HL-60/S4 (cell line): ENCODE measurements around the gene PINK1.
"Not testable (repeated sequence)": the region's sequence is repeated elsewhere in the genome, so short reads cannot be mapped to it uniquely, and the experiment has no call there.

ENCODE experiments used
- in situ Hi-C: fragments of 300-500 bp; cut with MboI; formaldehyde crosslinking; loops from 2 replicates; pipeline ENCODE4 v1.14.3; 2022; ENCODE audit warnings: low sequenced_read_pairs

PINK1 gene

DNA sequence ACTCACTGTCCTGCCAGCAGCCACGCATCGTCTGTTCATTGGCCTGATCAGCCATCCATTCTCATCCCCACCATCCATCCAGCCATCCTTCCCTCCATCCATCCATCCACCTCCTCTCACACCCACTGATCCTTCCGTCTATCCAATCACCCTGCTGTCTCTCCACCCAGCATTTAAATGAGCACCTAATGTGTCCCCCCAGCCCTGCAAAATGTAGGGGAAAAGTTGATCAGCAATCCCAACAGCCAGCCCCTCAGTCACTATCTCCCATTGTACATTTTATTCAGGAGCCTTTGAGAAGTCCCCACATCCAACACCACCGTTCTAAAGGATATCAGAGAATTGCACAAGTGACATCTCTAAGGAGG is 39.0 kb downstream of the PINK1 start:
- in situ Hi-C loops = no loop called here

- in situ Hi-C loops = not testable (repeated sequence)
Observed at GRCh38 chr1:20673626-20674025, 40.4 kb downstream of the PINK1 start.

DNA sequence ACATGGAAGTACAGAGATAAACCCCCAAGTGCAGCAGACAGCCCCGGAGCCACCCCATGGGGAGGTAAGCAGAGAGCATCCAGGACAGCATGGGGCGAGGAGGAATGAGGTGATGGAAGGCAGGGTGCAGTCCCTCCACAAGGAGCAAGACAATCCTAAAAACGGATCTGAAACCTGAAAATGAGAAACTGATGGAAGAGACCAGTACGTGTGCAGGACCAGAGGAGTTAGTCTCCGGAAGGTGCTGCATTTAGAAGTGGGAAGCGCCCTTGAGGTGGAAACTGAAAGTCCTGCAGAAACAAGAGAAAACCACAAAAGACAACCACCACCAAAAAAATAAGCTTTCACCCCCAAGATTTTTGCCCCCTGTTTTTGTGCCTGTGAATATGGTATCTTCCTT is 45.3 kb downstream of the PINK1 start:
- in situ Hi-C loops = no loop called here

DNA sequence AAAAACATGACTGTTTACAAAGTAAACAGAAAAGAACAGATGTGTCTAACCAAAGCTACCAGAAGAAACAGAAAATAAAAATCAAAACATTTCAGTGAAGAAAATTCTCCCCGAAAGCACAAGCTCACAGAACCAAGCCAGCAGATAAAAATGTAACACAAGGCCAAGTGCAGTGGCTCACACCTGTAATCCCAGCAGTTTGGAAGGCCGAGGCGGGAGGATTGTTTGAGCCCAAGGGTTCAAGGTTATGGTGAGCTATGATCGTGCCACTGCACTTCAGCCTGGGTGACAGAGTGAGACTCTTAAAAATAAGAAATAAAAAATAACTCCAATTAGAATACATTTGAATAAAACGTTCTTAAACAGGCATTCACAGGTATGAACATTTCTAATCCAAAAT is 47.0 kb downstream of the PINK1 start:
- in situ Hi-C loops = no loop called here

DNA sequence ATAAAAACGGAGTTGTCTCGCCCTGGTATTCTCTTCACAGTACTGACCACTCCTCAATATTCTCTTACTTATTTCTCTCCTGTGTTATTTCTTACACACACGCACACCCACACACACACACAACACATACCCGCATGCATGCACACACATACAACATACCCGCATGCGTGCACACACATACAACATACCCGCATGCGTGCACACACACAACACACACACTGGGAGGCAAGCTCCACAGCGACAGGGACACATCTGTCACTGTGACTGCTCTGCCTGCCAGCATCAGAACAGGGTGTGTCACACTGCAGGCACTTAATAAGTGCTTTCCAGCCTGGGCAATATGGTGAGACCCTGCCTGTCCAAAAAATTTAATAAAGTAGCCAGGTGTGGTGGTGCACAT is 48.7 kb downstream of the PINK1 start:
- in situ Hi-C loops = no loop called here

- in situ Hi-C loops = no loop called here
Observed at GRCh38 chr1:20682571-20683236, 49.4 kb downstream of the PINK1 start.

DNA sequence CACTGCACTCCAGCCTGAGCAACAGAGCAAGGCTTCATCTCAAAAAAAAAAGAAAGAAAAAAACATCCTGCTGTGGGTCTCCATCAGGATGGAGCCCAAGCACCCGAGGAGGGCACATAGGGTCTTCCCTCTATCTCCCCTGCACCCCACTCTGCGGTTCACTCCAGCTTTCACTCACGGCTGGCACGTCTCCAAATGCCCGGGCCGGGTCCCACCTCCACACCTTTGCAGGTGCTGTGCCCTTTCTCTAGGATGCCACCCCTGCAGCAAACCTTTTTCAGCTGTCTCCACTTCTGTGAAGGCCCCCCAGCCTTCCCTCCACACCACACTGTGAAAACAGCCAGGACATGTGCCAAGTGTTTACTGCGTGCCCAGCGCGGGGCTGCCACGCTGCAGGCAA is 50.4 kb downstream of the PINK1 start:
- in situ Hi-C loops = no loop called here

DNA sequence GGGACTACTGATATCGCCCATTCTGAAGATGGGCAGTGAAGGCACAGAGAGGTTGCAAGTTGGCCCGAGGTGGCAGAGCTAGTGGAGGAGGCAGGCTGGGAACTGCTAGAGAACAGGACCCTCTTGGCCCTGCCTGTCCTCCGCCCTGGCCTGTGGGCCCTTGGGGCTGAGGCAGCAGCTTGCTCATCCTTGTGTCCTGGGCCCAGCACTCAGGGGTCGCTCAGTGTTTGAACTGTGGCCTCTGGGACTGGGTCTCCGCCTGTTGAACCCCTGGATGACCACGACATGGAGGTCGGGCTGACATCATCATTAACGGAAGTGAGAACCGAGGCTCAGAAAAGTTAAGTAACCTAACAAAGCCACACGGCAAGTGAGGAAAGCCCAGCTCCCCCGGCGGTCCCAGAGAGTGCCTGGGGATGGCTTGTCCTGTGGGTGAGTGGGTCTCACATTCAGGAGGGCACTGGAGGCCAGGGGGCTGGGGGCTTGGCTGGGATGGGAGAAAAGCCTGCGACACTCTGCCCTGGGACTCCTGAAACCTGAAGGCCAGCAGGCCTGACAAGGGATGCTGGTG is 50.9 kb downstream of the PINK1 start:
- in situ Hi-C loops = no loop called here

- in situ Hi-C loops = no loop called here
Observed at GRCh38 chr1:20684651-20685050, 51.4 kb downstream of the PINK1 start.

GRCh38 chr1:20685099-20685662 is 51.9 kb downstream of the PINK1 start:
- in situ Hi-C loops = no loop called here

GRCh38 chr1:20685741-20686140 is 52.5 kb downstream of the PINK1 start:
- in situ Hi-C loops = no loop called here

- in situ Hi-C loops = no loop called here
Observed at GRCh38 chr1:20686883-20687725, 53.8 kb downstream of the PINK1 start.

DNA sequence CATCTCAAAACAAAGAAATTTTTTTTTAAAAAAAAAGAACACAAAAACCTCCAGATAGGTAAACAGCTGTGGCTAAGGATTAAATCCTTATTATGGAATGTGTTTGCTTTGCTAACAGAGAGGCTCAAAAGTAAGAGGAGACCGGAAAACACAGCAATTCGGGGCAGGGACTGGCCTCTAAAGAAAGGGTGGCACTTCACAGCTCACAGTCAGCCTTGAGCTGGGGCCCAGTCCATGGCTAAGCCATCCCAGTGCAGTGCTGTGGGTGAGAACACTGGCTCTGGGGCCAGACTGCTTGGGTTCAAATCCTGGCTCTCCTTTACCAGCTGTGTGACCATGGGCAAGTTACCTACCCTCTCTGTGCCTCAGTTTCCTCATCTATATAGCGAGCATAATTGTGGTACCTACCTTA is 56.4 kb downstream of the PINK1 start:
- in situ Hi-C loops = loop anchor here (10.0 kb wide), 1 partner anchor 515 kb away; no protein-coding TSS in a partner anchor

GRCh38 chr1:20691872-20692271 is 58.6 kb downstream of the PINK1 start:
- in situ Hi-C loops = loop anchor here (10.0 kb wide), 1 partner anchor 513 kb away; no protein-coding TSS in a partner anchor

DNA sequence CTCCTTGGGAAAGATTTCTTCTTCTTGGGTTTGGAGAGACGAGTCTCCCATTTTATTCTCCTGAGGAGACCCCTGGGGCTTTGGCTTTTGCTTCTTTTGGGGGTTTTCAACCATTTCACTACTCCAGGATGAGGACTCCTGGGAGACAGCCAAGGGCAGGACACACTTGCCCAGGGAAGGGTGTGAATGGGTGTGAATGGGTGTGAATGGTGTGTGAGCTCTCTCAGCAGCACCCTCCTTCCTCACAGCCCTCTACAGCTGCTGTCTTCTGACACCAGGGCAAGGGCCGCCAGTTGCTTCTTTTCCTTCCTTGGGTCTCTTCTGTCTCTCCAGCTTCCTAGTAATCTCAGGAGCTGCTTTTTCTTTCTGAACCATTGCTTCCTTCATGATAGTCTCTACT is 60.4 kb downstream of the PINK1 start:
- in situ Hi-C loops = loop anchor here (10.0 kb wide), 1 partner anchor 511 kb away; no protein-coding TSS in a partner anchor

DNA sequence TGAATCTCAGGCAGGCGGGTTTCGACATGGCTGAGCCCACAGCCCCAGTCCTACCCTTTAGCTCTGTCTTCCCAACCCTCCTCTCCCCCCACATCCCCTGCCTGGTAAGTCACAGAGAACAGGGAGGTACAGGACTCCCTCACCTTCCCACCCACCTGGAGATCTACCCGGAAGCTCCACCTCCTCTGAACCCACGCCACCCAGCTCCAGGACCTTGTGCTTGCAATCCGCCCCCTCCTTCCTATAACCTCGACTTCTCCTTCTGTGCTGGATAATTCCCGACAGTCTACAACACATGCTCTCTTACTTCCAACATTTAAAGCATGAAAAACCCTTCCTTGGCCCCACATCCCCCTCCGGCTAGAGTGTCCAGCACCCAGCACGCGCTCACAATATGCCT is 62.3 kb downstream of the PINK1 start:
- in situ Hi-C loops = loop anchor here (10.0 kb wide), 1 partner anchor 509 kb away; no protein-coding TSS in a partner anchor

- in situ Hi-C loops = loop anchor here (10.0 kb wide), 1 partner anchor 508 kb away; no protein-coding TSS in a partner anchor
Observed at GRCh38 chr1:20696397-20697333, 63.4 kb downstream of the PINK1 start.

GRCh38 chr1:20697563-20697962 is 64.3 kb downstream of the PINK1 start:
- in situ Hi-C loops = loop anchor here (10.0 kb wide), 1 partner anchor 507 kb away; no protein-coding TSS in a partner anchor

DNA sequence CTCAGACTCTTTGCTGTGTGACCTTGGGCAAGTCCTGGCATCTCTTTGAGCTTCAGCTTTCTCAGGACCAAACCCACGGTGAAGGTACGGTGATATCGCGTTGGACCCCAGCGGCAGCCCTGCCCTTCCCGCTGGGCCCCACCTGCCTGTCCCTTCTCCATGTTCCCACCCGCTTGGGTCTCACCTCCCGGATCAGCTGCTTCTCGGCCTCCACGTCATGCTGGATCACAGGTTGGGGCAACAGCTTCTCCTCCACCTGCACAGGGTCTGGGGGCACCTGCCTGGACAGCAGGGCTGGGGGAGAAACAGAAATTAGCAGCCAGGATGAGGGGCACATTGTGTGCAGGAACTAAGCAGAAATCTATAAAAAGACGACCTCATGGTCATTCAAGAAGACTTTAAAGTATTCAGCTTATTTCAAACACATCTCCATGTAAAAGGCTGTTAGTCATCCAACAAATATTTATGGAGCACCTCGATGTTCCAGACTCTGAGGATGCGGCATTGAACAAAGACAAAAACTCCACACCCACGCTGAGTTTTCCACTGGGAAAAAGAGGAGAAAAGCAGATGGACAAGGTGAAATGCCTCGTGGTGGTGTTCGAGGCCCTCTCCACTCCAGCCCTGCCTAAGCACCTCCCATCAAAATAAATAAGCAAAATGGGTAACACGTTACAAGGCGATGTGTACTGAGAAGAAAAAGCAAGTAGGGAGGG is 65.1 kb downstream of the PINK1 start:
- in situ Hi-C loops = loop anchor here (10.0 kb wide), 1 partner anchor 506 kb away; no protein-coding TSS in a partner anchor
